NT2/D1 (cell line): ENCODE results near the gene RPTOR.

Experiments used
- SUZ12 ChIP-seq: IDR thresholded peaks from 2 replicates; pipeline ENCODE4 v1.6.1; 2011; ENCODE audit not compliant: insufficient read length, insufficient read depth; ENCODE audit errors: extremely low read depth
- YY1 ChIP-seq: IDR thresholded peaks from 2 replicates; pipeline ENCODE4 v1.6.1; 2011; ENCODE audit not compliant: insufficient read length, insufficient read depth
- ZNF274 ChIP-seq: IDR thresholded peaks from 2 replicates; pipeline ENCODE4 v1.6.1; 2011; ENCODE audit warnings: mild to moderate bottlenecking, low read depth, low read length

GRCh38 chr17:80995131-80995530 is 450.5 kb downstream of the RPTOR start:
- TF ChIP-seq ZNF274 (no peak), SUZ12 (no peak), YY1 (no peak)
